Lung (tissue), 12 donors: Measurements from ENCODE around the gene SDCBP2. TPM values are rescaled to one million over a fixed set of nuclear protein-coding genes. Genes with fewer than 3 reads are reported as not detected.
A peak's percentile ranks its signal among the peaks of the same experiment; 100 is the strongest.

Experiments used
- ATAC-seq: fragments of 200-7000 bp; cut with Tn5 transposase; one replicate; pipeline ENCODE4 v1.9.1; 2020; ENCODE audit warnings: moderate number of reproducible peaks; ENCODE audit not compliant: insufficient read depth, low FRiP score
- DNase-seq, 3 donors: peaks; one replicate each; pipeline ENCODE4 v3.0.0-alpha.2; 2013 to 2017
- H3K27ac ChIP-seq, 2 donors: one replicate each; pipeline ENCODE4 v1.5.1; 2013; ENCODE audit warnings: mild to moderate bottlenecking in 2 of 2, moderate library complexity in 2 of 2, control low read depth in 1 of 2, inconsistent platforms in 1 of 2, low read depth in 1 of 2, low read length in 1 of 2
- H3K27me3 ChIP-seq, 3 donors: one replicate each; pipeline ENCODE4 v1.5.1; 2013; ENCODE audit warnings: low read length in 2 of 3; ENCODE audit not compliant: control insufficient read depth in 3 of 3, insufficient read depth in 3 of 3
- H3K36me3 ChIP-seq, 4 donors: one replicate each; pipeline ENCODE4 v1.5.1; 2013; ENCODE audit warnings: low read length in 4 of 4, mild to moderate bottlenecking in 1 of 4, moderate library complexity in 1 of 4; ENCODE audit not compliant: control insufficient read depth in 4 of 4, insufficient read depth in 4 of 4
- H3K4me1 ChIP-seq, 5 donors: one replicate each; pipeline ENCODE4 v1.5.1; 2013; ENCODE audit warnings: low read length in 5 of 5, mild to moderate bottlenecking in 2 of 5, moderate library complexity in 1 of 5; ENCODE audit not compliant: control insufficient read depth in 5 of 5, insufficient read depth in 5 of 5
- H3K4me3 ChIP-seq: one replicate; pipeline ENCODE4 v1.5.1; 2013; ENCODE audit warnings: mild to moderate bottlenecking, control low read depth, moderate library complexity
- H3K9ac ChIP-seq, 2 donors: one replicate each; pipeline ENCODE4 v1.5.1; 2013; ENCODE audit warnings: low read length in 2 of 2, control low read depth in 1 of 2; ENCODE audit not compliant: insufficient read depth in 1 of 2
- H3K9me3 ChIP-seq, 4 donors: one replicate each; pipeline ENCODE4 v1.5.1; 2013; ENCODE audit warnings: low read length in 3 of 4, mild to moderate bottlenecking in 1 of 4, moderate library complexity in 1 of 4; ENCODE audit not compliant: control insufficient read depth in 4 of 4, insufficient read depth in 3 of 4
- CTCF ChIP-seq: IDR thresholded peaks from 2 replicates; pipeline ENCODE4 v1.5.1; 2012; ENCODE audit warnings: mild to moderate bottlenecking; ENCODE audit errors: control extremely low read depth, extremely low read depth
- WGBS, 2 donors: extraction: QIAGEN DNeasy Blood & Tissue Kit; methylation state at CpG; one replicate each; pipeline ENCODE4 v1.1.7; 2013; 5-methylcytosine and 5-hydroxymethylcytosine counted together
- polyA plus RNA-seq, 2 donors: library from polyadenylated mRNA; stranded (reverse); fragments of 200-250 nt; gene quantifications; one replicate each; pipeline ENCODE4 v1.2.1, GENCODE V29; 2013
- total RNA-seq, 2 donors: library from RNA; depleted of rRNA in 1 of 2; stranded (reverse); fragments of >200 nt in 1 of 2; gene quantifications; one replicate each; pipeline ENCODE4 v1.2.1, GENCODE V29; 2014 to 2021
- donor health status: control.
- donor health status: control.
- donor health status: Bipolar disorder and iron deficiency.
- donor health status: healthy.
- donor health status: DM: yes; HTN: yes; CAD: no.

The SDCBP2 gene
- total and polyA plus RNA-seq, 4 donors: 3.5 to 18.1 (median 12.5) TPM

- no peak for DNase-seq
- no peak overlapping the region for H3K4me3 ChIP-seq
- H3K4me1 ChIP-seq: peaks cover 0 to 16% (median 0%) of the 10 kb centered on the region in 5 donors
- no peak for ATAC-seq
- peaks cover 0 to 2% (median 0%) of the 10 kb centered on the region in 4 donors for H3K9me3 ChIP-seq
- no peak overlapping the region for H3K9ac ChIP-seq
- 78 to 85% methylated on average over 8 of the region's 8 CpGs for WGBS, 2 donors
- no peak overlapping the region for H3K27ac ChIP-seq
- H3K36me3 ChIP-seq: peaks cover 0 to 1% (median 0%) of the 10 kb centered on the region in 4 donors
- TF ChIP-seq CTCF: no peak
- H3K27me3 ChIP-seq: peaks cover 0 to 2% (median 0%) of the 10 kb centered on the region in 3 donors
These were observed 61.8 kb downstream of the SDCBP2 start for GRCh38 chr20:1267161-1267560.

- H3K27me3 ChIP-seq: peaks cover 0 to 2% (median 0%) of the 10 kb centered on the region in 3 donors
- peak; percentile 79 for ATAC-seq
- 1% methylated on average over 56 to 61 of the region's 61 CpGs for WGBS, 2 donors
- peak within 1 kb of the TSS; percentile 62 for H3K4me3 ChIP-seq
- peak within 1 kb of the TSS in 1 of 2 donors; percentile 76 for H3K9ac ChIP-seq
- peaks cover 0 to 2% (median 0%) of the 10 kb centered on the region in 4 donors for H3K9me3 ChIP-seq
- H3K27ac ChIP-seq: peak within 1 kb of the TSS in 1 of 2 donors; percentile 84
- peaks cover 0 to 16% (median 0%) of the 10 kb centered on the region in 5 donors for H3K4me1 ChIP-seq
- H3K36me3 ChIP-seq: peaks cover 0 to 1% (median 0%) of the 10 kb centered on the region in 4 donors
- peak; percentile 56 to 78 (median 67) for DNase-seq
- no peak for TF ChIP-seq CTCF
These were observed 62.6 kb downstream of the SDCBP2 start, which contains the start of gene SNPH for GRCh38 chr20:1266167-1266973. Gene SNPH (plus strand): TSS chr20:1266294. CDS start chr20:1296240, 29,946 bp downstream.

GRCh38 chr20:1265916-1266166 lies 63.1 kb downstream of the SDCBP2 start:
- H3K4me3 ChIP-seq: peak overlapping the region; percentile 33
- peak overlapping the region in 1 of 2 donors; percentile 76 for H3K9ac ChIP-seq
- no peak for DNase-seq
- peaks cover 0 to 16% (median 0%) of the 10 kb centered on the region in 5 donors for H3K4me1 ChIP-seq
- ATAC-seq: no peak
- H3K27ac ChIP-seq: peak overlapping the region in 1 of 2 donors; percentile 84
- H3K27me3 ChIP-seq: peaks cover 0 to 4% (median 0%) of the 10 kb centered on the region in 3 donors
- 8 to 11% methylated on average over 10 of the region's 10 CpGs for WGBS, 2 donors
- no peak for TF ChIP-seq CTCF
- H3K9me3 ChIP-seq: peaks cover 0 to 2% (median 0%) of the 10 kb centered on the region in 4 donors
- H3K36me3 ChIP-seq: peaks cover 0 to 1% (median 0%) of the 10 kb centered on the region in 4 donors
